ENCODE measurements around the gene SULT1C2. TPM values are rescaled to one million over a fixed set of nuclear protein-coding genes. Genes with fewer than 3 reads are reported as not detected.

SULT1C2 gene
- total RNA-seq, 4 donors from 2014 or later = 1.3 to 2.0 TPM; not detected in 2

DNA sequence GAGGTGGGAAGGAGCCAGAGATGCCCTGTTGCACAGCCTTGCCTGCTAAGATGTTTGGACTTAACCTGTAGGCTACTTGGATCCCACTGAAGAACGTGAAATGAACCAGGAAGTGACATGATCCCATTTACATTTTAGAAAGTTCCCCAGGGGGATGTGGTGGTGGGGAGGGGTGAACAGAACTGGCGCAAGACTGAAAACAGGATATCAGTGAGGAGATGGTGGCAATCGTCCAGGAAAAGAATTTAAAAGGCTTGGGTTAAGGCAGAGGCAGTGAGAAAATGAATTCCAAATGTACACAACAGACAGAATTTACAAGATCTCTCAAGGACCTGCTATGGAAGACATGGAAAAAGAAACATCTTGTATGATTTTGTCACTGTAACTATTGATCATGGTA is 42.3 kb downstream of the SULT1C2 start:
- TF ChIP-seq, protein P1, sequence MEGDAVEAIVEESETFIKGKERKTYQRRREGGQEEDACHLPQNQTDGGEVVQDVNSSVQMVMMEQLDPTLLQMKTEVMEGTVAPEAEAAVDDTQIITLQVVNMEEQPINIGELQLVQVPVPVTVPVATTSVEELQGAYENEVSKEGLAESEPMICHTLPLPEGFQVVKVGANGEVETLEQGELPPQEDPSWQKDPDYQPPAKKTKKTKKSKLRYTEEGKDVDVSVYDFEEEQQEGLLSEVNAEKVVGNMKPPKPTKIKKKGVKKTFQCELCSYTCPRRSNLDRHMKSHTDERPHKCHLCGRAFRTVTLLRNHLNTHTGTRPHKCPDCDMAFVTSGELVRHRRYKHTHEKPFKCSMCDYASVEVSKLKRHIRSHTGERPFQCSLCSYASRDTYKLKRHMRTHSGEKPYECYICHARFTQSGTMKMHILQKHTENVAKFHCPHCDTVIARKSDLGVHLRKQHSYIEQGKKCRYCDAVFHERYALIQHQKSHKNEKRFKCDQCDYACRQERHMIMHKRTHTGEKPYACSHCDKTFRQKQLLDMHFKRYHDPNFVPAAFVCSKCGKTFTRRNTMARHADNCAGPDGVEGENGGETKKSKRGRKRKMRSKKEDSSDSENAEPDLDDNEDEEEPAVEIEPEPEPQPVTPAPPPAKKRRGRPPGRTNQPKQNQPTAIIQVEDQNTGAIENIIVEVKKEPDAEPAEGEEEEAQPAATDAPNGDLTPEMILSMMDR (IDR thresholded peaks at IDR 0.05) = no peak
- TF ChIP-seq POLR2A (IDR thresholded peaks at IDR 0.05) = no peak
- no peak for TF ChIP-seq EP300 (IDR thresholded peaks at IDR 0.05)
- no peak for DNase-seq (ENCODE audit: low spot score in 2 of 2)
- 18 to 19% methylated on average over 3 of the region's 3 CpGs for WGBS, 2 donors
- no peak overlapping the region for H3K27ac ChIP-seq
- no peaks in the 10 kb centered on the region for H3K27me3 ChIP-seq
- H3K36me3 ChIP-seq = no peaks in the 10 kb centered on the region
- H3K4me3 ChIP-seq = no peak overlapping the region
- H3K4me1 ChIP-seq = no peaks in the 10 kb centered on the region
- no peaks in the 10 kb centered on the region for H3K9me3 ChIP-seq

DNA sequence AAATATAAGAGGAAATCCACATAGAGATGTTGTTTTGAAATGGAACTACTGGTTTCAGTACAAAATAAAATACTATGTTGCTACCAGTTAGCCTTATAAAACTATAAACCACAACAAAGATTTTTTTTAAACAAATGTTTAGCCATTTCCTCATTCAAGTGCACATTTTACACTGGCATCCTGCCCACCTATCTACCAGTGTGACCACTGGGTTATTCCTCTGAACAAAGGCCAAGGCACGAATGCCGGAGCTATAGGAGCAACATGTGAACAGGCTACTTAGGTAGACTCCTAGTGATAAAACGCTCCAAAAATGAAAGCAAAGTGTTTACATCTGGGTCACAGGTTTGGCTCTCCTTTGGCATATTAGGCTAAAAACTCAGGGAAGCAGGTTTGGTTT is 57.3 kb downstream of the SULT1C2 start:
- Histone ChIP-seq H3K36me3 (no peaks in the 10 kb centered on the region), H3K9me3 (no peaks in the 10 kb centered on the region), H3K27me3 (no peaks in the 10 kb centered on the region), H3K4me3 (no peak overlapping the region), H3K27ac (no peak overlapping the region), H3K4me1 (no peaks in the 10 kb centered on the region)
- 69 to 71% methylated on average over 3 of the region's 3 CpGs for WGBS, 2 donors
- DNase-seq (ENCODE audit: low spot score in 2 of 2) = no peak
- TF ChIP-seq EP300 (IDR thresholded peaks at IDR 0.05) = no peak
- no peak for TF ChIP-seq POLR2A (IDR thresholded peaks at IDR 0.05)
- TF ChIP-seq, protein P1 (IDR thresholded peaks at IDR 0.05) = no peak

DNA sequence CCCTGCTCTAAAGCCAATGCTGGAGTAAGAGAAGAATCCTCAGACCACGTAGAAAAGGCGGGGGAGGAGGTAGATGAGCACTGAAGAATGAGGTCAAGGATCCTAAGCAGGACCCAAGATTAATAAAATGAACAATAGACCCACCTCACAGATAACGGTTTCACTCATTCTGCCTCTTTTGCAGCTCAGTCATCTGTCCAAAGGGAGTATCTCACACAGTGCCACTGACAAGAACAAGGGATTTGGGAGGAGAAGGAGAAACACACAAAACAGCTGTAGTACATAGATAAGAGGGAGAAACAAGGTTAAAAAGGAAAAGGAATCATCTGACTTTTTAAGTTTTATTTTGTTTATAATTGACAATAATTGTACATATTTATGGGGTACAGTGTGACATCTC is 58.1 kb downstream of the SULT1C2 start:
- WGBS, 2 donors = 76 to 80% methylated on average over 3 of the region's 3 CpGs
- no peak for DNase-seq (ENCODE audit: low spot score in 2 of 2)

DNA sequence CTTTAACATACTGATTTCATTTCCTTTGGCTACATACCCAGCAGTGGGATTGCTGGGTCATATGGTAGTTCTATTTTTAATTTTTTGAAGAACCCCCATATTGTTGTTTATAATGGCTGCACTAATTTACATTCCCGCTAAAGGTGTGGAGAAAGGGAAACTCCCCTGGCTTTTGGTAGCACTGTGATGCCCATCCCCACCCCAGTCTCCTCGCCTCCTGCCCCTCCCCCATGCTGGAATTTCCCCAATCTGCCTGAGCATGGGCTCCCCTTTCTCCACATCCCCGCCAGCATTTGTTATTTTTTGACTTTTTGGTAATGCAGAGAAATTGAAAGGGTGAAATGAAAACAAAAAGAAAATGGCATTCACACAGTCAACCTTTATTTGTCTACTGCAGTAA is 59.1 kb downstream of the SULT1C2 start:
- WGBS, 2 donors = 73 to 79% methylated on average over 3 of the region's 3 CpGs
- H3K4me1 ChIP-seq = no peaks in the 10 kb centered on the region
- H3K27ac ChIP-seq = no peak overlapping the region
- TF ChIP-seq POLR2A (IDR thresholded peaks at IDR 0.05) (no peak), EP300 (IDR thresholded peaks at IDR 0.05) (no peak)
- TF ChIP-seq, protein P1 (IDR thresholded peaks at IDR 0.05) = no peak
- DNase-seq (ENCODE audit: low spot score in 2 of 2) = no peak
- H3K4me3 ChIP-seq = no peak overlapping the region
- no peaks in the 10 kb centered on the region for H3K27me3 ChIP-seq
- H3K36me3 ChIP-seq = no peaks in the 10 kb centered on the region
- H3K9me3 ChIP-seq = no peaks in the 10 kb centered on the region

More for the DNA sequence above, 58.1 kb downstream of the SULT1C2 start:
- Histone ChIP-seq H3K9me3 (no peaks in the 10 kb centered on the region), H3K27me3 (no peaks in the 10 kb centered on the region), H3K36me3 (no peaks in the 10 kb centered on the region), H3K27ac (no peak overlapping the region), H3K4me3 (no peak overlapping the region), H3K4me1 (no peaks in the 10 kb centered on the region)
- no peak for TF ChIP-seq EP300 (IDR thresholded peaks at IDR 0.05)
- TF ChIP-seq, protein P1 (IDR thresholded peaks at IDR 0.05) = no peak
- no peak for TF ChIP-seq POLR2A (IDR thresholded peaks at IDR 0.05)

DNA sequence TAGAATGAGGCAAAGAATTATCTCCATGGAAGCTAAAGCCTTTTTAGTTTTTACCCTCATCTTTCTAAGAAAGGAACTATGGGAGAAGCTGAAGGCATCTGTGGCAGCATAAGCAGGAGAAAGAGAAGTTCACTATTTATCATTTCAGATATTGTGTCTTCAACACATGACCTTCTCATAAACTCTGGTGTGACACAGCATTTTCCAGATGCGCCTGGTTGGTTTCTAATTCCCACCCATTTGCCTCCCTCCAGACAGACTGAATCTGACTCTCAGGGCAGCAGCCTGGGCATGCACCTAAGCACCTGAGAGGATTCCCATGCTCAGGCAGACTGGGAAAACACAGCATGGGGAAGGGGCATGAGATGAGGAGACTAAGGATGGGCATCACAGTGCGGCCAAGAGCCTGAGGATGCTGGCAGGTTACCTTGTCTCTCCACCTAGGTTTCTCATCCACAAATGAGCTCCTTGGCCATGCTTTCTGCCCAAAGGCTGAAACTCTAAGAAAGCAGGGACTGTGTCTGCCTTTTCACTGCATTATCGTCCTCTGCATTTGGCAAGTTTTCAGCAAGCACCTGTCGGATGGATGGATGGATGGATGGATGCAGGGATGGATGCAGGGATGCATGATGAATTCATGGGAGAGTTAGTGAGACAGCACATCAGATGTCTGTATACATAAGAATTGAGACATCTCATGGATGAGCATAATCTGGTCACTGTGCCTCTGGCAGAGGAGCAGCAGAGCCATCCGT is 60.3 kb downstream of the SULT1C2 start:
- Histone ChIP-seq H3K27me3 (no peaks in the 10 kb centered on the region), H3K4me1 (no peaks in the 10 kb centered on the region), H3K9me3 (no peaks in the 10 kb centered on the region), H3K27ac (no peak overlapping the region), H3K4me3 (no peak overlapping the region), H3K36me3 (no peaks in the 10 kb centered on the region)
- TF ChIP-seq, protein P1 (IDR thresholded peaks at IDR 0.05) = no peak
- TF ChIP-seq POLR2A (IDR thresholded peaks at IDR 0.05) = no peak
- TF ChIP-seq EP300 (IDR thresholded peaks at IDR 0.05) = no peak
- DNase-seq (ENCODE audit: low spot score in 2 of 2) = no peak
- 83 to 85% methylated on average over 5 of the region's 5 CpGs for WGBS, 2 donors
